Middle frontal gyrus (tissue), 1 donor: Measurements from ENCODE around the gene RNFT2.

Source experiments
- DNase-seq: peaks from one replicate; pipeline ENCODE4 v3.0.0-alpha.2; 2015; ENCODE audit warnings: low spot score; ENCODE audit errors: extremely low spot score

The RNFT2 gene

DNA sequence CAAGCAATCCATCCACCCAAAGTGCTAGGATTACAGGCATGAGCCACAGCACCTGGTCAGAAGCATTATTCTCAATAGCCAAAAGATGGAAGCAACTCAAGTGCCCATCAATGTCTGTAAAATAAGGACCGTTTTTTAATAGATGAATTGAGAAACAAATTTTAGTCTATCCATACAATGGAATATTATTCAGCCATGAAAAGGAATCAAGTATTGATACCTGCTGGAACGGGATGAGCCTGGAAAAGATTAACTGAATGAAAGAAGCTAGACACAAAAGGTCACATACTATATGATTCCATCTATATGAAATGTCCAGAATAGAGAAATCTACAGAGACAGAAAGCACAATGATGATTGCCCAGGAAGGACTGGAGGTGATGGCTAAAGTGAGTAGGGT is 163.5 kb downstream of the RNFT2 start:
- no peak for DNase-seq
